NCI-H187 treated with DMSO at 0.1 percent for 48 hours (cell line): ENCODE results near the gene NOTCH1.

Experiments used
- DNase-seq: peaks from one replicate; lab custom pipeline; 2025; lab: John Stamatoyannopoulos, UW

NOTCH1 gene

GRCh38 chr9:136499935-136500910 is 45.6 kb downstream of the NOTCH1 start:
- no peak for DNase-seq

GRCh38 chr9:136499071-136499934 is 46.5 kb downstream of the NOTCH1 start:
- DNase-seq, result no peak

- no peak for DNase-seq
Measured at GRCh38 chr9:136497916-136498695, 47.7 kb downstream of the NOTCH1 start.

GRCh38 chr9:136496801-136497620 is 48.8 kb downstream of the NOTCH1 start:
- DNase-seq, result no peak

GRCh38 chr9:136496181-136496580 is 49.7 kb downstream of the NOTCH1 start:
- no peak for DNase-seq

GRCh38 chr9:136495238-136495800 is 50.5 kb downstream of the NOTCH1 start:
- DNase-seq, result no peak

- DNase-seq, result no peak
Measured at GRCh38 chr9:136494531-136495215, 51.2 kb downstream of the NOTCH1 start.

- no peak for DNase-seq
Measured at GRCh38 chr9:136494012-136494411, 51.8 kb downstream of the NOTCH1 start.

GRCh38 chr9:136493567-136493971 is 52.3 kb downstream of the NOTCH1 start:
- DNase-seq, result no peak

GRCh38 chr9:136492978-136493522 is 52.8 kb downstream of the NOTCH1 start:
- no peak for DNase-seq

- no peak for DNase-seq
Measured at GRCh38 chr9:136489731-136490130, 56.1 kb downstream of the NOTCH1 start.

- DNase-seq, result no peak
Measured at GRCh38 chr9:136488247-136489214, 57.3 kb downstream of the NOTCH1 start.

GRCh38 chr9:136487672-136488071 is 58.2 kb downstream of the NOTCH1 start:
- DNase-seq, result no peak

- DNase-seq, result no peak
Measured at GRCh38 chr9:136486823-136487620, 58.8 kb downstream of the NOTCH1 start.

GRCh38 chr9:136486131-136486530 is 59.7 kb downstream of the NOTCH1 start:
- no peak for DNase-seq

GRCh38 chr9:136485049-136486045 is 60.5 kb downstream of the NOTCH1 start:
- peak; percentile 2 for DNase-seq
